NAMALWA (cell line): ENCODE data around the gene HTT.
A peak's percentile ranks its signal among the peaks of the same experiment; 100 is the strongest.

Experiments
- DNase-seq: peaks from one replicate; pipeline ENCODE4 v3.0.0-alpha.2; 2015; ENCODE audit warnings: low spot score

The HTT gene

GRCh38 chr4:3200423-3201090 lies 126.1 kb downstream of the HTT start:
- DNase-seq = no peak

- peak; percentile 22 for DNase-seq
Measured at GRCh38 chr4:3201718-3202702, 127.5 kb downstream of the HTT start.

DNA sequence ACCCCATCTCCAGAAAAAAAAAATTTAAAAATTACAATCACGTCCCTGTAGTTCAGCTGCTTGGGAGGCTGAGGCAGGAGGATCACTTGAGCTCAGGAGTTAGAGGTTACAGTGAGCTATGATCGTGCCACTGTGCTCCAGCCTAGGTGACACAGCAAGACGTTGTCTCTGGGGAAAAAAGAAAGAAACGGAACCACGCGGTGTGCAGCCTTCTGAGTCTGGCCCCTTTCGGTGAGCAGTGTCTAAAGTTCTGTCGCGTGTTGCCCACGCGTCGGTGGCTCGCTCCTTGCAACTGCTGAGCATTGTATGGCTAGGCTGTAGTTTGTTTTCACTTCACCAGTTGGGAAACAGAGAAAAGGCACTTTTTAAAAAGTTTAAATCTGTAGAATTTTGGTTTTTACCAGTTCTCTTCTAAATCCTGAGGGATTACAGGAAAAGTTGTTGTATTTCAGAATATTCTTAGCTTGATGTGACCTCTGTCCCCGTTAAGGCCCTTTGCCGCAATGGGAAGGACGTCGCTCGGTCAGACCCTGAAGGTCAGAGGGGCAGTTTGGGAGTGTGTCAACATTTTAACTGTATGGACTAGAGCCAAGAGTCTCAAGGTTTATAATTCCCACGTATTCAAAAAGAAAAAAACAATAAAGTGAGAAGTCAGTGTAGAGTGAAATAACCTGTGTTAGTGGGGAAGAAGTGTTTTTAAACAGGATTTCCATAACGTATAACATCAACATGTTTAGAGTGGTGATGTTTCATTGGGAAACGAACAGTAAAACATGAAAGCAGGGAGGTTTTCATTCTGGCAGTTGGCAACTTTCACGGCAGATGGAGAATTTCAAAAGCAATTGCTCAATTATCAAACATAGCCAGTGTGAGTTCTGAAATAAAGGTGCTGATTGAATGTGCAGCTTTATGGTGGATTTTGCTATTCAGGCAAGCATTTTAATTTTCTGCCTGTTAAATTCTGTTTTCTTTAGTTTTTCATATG lies 128.6 kb downstream of the HTT start:
- no peak for DNase-seq

DNA sequence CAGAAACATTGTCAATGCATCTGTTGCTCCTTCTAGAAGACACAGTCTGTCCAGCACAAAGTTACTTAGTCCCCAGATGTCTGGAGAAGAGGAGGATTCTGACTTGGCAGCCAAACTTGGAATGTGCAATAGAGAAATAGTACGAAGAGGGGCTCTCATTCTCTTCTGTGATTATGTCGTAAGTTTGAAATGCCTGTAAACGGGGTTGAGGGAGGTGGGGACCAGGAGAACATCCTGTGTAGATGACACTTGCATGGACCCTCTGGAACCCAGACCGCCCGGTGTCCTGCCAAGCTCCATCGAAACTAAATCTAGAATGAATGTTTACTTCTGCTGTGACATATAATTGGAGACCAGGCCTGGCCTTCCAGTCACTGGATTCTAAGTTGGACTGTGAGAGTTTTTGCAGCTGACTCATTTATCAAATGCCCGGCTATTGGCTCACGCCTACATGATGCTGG lies 129.5 kb downstream of the HTT start:
- no peak for DNase-seq

- DNase-seq = no peak
Measured at GRCh38 chr4:3205995-3206394, 131.5 kb downstream of the HTT start.

DNA sequence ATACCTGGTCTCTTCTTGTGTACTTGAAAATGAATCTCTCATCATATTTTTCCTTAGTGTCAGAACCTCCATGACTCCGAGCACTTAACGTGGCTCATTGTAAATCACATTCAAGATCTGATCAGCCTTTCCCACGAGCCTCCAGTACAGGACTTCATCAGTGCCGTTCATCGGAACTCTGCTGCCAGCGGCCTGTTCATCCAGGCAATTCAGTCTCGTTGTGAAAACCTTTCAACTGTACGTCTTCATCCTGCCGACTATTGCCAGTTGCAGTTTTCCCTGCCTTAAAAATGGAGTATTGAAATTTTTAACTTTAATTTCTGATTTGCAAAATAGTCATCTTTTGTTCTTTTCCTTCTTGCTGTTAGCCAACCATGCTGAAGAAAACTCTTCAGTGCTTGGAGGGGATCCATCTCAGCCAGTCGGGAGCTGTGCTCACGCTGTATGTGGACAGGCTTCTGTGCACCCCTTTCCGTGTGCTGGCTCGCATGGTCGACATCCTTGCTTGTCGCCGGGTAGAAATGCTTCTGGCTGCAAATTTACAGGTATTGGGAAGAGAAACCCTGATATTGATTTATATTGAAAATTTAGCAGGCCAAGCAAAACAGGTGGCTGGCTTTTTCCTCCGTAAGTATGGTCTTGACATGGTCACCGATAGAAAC lies 132.1 kb downstream of the HTT start:
- DNase-seq = no peak

DNA sequence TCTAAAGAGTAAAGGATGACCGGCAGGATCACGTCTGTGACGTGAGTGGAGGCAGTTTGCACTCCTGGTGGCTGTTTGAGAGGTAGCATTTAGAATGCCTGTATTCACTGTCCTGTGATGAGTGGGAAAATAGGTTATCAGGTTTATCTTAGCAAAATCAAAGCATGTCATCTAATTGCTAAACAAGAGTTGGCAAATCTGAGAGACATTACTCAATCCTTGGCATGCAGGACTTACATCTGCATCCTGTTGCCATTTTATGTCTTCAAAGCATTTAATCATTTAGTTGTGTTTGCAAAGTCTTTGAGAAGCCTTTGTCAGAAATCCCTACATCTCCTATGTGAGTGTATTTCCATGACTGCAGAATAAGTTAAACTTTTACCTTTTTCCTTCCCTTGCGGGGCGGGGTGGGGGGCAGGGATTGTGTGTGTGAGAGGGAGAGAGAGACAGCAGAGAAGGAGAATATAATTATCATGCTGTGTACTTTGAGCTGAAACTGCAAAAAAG lies 133.1 kb downstream of the HTT start:
- no peak for DNase-seq

DNA sequence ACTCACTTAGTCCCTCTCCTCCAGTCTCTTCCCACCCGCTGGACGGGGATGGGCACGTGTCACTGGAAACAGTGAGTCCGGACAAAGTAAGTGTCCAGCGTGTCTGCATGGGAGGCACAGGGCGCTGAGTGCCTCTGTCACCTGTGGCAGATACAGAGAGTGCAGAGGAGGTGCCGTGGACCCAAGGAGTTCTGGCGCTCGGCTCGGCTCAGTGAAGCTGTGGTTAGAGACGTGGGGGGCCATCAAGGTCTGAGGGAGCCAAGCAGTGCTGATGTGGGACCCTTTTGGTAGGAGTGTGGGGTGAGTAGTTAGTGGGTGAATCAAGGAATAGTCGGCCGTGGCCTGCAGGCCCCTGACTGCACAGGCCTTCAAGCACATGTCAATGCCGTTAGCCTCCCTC lies 134.3 kb downstream of the HTT start:
- no peak for DNase-seq

DNA sequence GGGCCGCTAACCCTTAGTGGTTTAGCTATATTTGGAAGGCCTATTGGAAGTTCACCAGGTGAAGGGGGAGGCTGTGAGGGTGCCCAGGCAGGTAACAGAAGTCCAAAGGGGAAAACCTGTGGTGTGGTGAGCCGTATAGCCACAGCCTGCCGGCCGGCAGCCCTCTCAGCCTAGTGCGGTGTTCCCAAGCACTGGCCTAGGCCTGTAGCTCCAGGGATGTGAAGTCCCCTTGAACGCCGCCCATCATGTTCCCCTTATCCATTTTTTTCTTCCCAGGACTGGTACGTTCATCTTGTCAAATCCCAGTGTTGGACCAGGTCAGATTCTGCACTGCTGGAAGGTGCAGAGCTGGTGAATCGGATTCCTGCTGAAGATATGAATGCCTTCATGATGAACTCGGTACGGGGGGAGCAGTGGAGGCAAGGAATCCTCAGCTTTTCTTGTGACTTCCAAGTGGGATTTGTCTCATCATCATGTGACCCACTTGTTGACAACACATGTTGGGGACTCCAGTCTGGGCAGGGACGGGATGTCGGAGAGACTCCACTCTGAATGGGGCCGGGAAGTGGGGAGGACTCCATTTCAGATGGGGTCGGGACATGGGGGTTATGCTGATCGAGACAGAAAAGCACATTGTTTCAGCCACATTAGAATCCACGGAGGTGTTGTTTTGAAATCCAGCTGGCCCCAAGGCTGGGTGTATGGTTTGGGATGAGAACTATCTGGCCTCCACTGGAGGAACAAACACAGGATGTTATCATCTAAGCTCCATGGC lies 135.3 kb downstream of the HTT start:
- DNase-seq = no peak

DNA sequence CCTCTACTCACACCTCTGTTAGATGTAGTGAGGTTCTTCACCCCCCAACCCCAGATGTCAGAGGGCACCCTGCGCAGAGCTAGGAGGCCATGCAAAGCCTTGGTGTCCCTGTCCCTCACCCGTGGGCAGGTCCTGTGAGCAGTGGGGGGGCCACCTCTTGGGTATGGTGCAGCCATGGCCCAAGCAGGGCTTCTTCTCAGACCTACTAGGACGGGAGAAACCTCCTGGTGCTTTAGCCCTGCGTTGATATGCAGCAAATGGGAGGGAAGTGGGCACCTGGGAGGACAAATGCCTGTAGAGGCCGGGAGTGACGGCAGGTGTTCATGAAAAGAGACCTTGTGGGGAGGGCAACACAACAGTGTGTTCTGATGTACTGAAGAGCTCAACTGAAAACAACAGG lies 136.0 kb downstream of the HTT start:
- DNase-seq = no peak

- DNase-seq = no peak
Measured at GRCh38 chr4:3211866-3212265, 137.4 kb downstream of the HTT start.

DNA sequence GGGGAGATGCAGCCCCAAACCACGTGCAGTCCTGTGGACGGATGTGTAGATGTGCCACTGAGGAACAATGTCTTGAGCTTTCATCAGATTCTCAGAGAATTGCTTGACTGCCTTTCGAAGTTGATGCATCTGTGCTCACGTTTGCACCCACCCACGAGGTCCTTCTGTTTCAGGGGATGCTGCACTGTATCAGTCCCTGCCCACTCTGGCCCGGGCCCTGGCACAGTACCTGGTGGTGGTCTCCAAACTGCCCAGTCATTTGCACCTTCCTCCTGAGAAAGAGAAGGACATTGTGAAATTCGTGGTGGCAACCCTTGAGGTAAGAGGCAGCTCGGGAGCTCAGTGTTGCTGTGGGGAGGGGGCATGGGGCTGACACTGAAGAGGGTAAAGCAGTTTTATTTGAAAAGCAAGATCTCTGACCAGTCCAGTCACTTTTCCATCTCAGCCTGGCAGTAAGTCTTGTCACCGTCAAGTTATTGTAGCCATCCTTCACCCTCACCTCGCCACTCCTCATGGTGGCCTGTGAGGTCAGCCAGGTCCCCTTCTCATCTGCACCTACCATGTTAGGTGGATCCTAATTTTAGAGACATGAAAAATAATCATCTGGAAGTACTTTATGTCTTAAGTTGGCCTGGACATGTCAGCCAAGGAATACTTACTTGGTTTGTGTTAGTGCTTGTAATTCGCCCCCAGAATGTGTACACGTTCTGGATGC lies 138.1 kb downstream of the HTT start:
- DNase-seq = no peak

DNA sequence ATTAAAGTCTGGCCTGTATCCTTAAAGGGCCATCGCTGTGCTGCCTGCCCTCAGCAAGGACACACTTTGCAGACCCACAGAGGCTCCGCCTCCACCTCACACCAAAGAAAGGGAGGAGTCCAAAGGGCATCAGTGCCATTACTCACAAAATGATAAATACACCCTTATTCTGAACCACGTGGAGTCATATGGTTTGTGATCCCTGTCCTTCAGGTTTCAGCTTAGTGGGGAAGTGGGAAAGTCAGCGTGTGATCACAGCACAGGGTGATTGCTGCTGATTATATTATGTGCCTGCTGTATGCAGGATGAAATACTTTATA lies 138.6 kb downstream of the HTT start:
- no peak for DNase-seq

DNA sequence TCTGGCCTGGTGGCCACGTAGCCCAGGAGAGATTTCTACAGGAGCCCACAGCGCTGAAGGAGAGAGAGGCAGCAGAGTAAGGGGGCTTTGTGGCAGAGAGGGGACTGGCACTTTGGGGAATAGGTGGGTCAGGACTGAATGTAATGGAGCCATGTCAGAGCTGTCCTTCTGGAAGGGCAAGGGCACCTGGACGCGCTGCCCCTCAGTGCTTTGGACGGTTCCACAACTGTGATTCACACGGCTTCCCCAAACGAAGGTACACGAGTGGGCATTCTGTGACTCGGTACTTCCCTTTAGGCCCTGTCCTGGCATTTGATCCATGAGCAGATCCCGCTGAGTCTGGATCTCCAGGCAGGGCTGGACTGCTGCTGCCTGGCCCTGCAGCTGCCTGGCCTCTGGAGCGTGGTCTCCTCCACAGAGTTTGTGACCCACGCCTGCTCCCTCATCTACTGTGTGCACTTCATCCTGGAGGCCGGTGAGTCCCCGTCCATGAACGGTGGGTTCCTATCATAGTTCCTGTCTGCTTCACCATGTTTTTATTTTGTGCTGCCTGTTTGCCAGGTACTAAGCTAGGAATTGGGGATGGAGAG lies 139.3 kb downstream of the HTT start:
- DNase-seq = no peak

DNA sequence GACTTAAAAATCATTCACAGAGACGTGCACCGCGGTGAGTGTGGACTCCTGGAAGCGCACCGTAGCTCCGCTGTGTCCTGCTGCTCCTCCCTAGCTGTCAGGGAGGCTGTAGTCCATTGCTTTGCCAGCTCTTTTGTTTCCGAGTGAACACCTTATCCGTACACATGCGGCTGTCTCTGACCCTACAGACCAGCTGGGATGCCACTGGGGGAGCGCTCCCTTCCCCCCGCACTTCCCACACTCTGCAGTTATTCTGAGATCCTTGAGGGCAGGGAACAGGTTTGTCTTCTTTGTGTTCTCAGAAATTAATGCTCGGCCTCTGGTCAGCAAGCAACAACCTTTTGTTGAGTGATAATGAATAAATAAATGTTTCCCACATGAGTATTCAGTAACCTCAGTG lies 140.8 kb downstream of the HTT start:
- DNase-seq = no peak

DNA sequence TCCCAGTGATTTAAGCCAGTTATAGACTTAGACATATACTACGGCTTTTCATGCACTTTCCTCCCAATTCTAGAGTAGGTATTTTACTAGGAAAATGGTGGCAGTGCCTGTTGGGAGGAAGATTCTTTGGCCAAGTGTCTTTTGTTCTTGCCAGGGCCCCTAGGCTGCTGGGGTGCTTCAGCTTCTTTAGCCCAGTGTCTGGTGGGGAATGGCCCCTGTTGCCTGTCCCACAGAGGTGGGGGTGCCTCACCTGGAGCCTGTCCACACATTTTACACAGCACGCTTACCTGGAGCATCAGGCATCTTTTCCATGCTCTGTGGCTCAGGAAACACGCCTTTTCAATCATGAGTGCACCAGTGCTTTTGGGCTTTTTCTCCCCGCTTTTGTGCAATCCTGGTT lies 141.3 kb downstream of the HTT start:
- DNase-seq = no peak

GRCh38 chr4:3217266-3217665 lies 142.8 kb downstream of the HTT start:
- no peak for DNase-seq

GRCh38 chr4:3217771-3218170 lies 143.3 kb downstream of the HTT start:
- no peak for DNase-seq
